ENCODE measurements around the gene GAS1.
A peak's percentile ranks its signal among the peaks of the same experiment; 100 is the strongest.

GAS1 gene

DNA sequence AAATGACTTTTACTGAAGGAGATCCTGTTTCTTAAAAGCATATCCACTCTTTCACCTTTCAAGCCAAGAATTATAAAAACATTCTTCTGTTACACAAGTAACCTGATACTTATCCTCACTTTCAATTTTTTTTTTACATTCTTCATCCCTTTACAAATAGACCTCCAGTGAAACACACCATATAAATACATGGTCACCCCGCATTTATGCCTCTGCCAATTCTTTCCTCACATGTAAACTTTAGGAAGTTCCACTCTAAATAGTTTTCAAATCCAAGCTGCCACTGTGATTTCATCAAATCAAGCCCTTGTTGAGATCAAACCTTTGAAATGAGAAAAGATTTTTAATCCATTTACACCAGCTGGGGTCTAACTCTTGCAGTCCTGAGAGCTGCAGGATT, 40.0 kb downstream of the GAS1 start:
- H2BK5ac ChIP-seq (ENCODE audit: low read length): no peak overlapping the region

DNA sequence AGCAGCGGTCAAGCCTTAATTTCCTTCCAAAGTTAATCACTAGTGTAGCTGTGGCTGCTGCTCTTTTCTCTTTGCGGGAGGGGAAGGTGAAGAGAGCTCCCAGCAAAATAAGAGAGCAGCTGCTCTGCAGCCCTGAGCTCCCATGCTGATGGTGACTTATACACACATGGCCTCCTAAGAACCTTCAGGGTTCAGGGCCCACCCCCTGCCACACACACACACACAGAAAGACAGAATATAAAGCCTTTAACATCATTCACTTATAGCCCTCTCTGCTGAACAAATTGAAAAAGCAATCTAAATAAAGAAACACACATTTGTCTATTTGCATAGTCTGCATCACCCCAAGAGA, 43.6 kb downstream of the GAS1 start:
- Histone ChIP-seq H3K27me3 (ENCODE audit: control insufficient read depth in 3 of 3, insufficient read depth in 3 of 3, low read depth in 1 of 3, low read length in 3 of 3) (peaks cover 0 to 31% (median 0%) of the 10 kb centered on the region in 3 experiments), H2AK5ac (ENCODE audit: low read depth, low read length) (no peak overlapping the region), H3K36me3 (replicated peaks in 1 of 2; ENCODE audit: control insufficient read depth in 2 of 2, insufficient read depth in 2 of 2, low read length in 2 of 2) (no peaks in the 10 kb centered on the region), H4K91ac (ENCODE audit: low read depth, low read length, poor library complexity) (no peak overlapping the region), H2BK15ac (ENCODE audit: low read length) (no peak overlapping the region), H3K79me1 (ENCODE audit: low read depth, low read length) (no peaks in the 10 kb centered on the region), H3K18ac (ENCODE audit: low read length) (peak overlapping the region; percentile 95), H3K4ac (ENCODE audit: low read length) (no peak overlapping the region), H2BK5ac (ENCODE audit: low read length) (no peak overlapping the region), H3K4me3 (ENCODE audit: low read length in 2 of 2) (no peak overlapping the region), H2BK120ac (ENCODE audit: low read depth, low read length) (peak overlapping the region; percentile 37), H3K4me2 (ENCODE audit: insufficient read depth, low read length, poor library complexity, severe bottlenecking) (peak overlapping the region; percentile 43), H3K27ac (replicated peaks; ENCODE audit: low read length) (no peak overlapping the region), H4K8ac (ENCODE audit: low read depth, low read length) (no peak overlapping the region), H3K9me3 (replicated peaks in 1 of 2; ENCODE audit: control insufficient read depth in 2 of 2, insufficient read depth in 1 of 2, low read depth in 1 of 2, low read length in 2 of 2) (peaks cover 0 to 6% of the 10 kb centered on the region in 2 donors), H2BK12ac (ENCODE audit: low read length) (no peak overlapping the region), H2AFZ (ENCODE audit: low read length) (peak overlapping the region; percentile 88), H3K4me1 (ENCODE audit: control insufficient read depth in 2 of 2, insufficient read depth in 1 of 2, low read depth in 1 of 2, low read length in 2 of 2) (peaks cover 8 to 10% of the 10 kb centered on the region in 2 donors), H3K9ac (ENCODE audit: low read depth, low read length, poor library complexity) (peak overlapping the region; percentile 7), H3K14ac (ENCODE audit: low read length) (peak overlapping the region; percentile 21), H3K23ac (ENCODE audit: low read depth, low read length, poor library complexity) (no peak overlapping the region)
- no peak for DNase-seq (ENCODE audit: low spot score)
- no CpG with 5 or more reads among the region's 2 CpGs for WGBS, 2 donors (ENCODE audit: extremely low coverage in 2 of 2, insufficient read length in 2 of 2, insufficient replicate concordance in 1 of 2)

More for the DNA sequence above, 40.0 kb downstream of the GAS1 start:
- Histone ChIP-seq H3K4me1 (ENCODE audit: control insufficient read depth in 2 of 2, insufficient read depth in 1 of 2, low read depth in 1 of 2, low read length in 2 of 2) (peaks cover 6 to 10% of the 10 kb centered on the region in 2 donors), H4K8ac (ENCODE audit: low read depth, low read length) (no peak overlapping the region), H2BK15ac (ENCODE audit: low read length) (no peak overlapping the region), H3K14ac (ENCODE audit: low read length) (no peak overlapping the region), H4K91ac (ENCODE audit: low read depth, low read length, poor library complexity) (no peak overlapping the region), H3K18ac (ENCODE audit: low read length) (no peak overlapping the region), H3K23ac (ENCODE audit: low read depth, low read length, poor library complexity) (no peak overlapping the region), H3K4ac (ENCODE audit: low read length) (no peak overlapping the region), H2BK120ac (ENCODE audit: low read depth, low read length) (no peak overlapping the region), H3K4me2 (ENCODE audit: insufficient read depth, low read length, poor library complexity, severe bottlenecking) (no peak overlapping the region), H3K4me3 (ENCODE audit: low read length in 2 of 2) (no peak overlapping the region), H3K27ac (replicated peaks; ENCODE audit: low read length) (no peak overlapping the region), H2AFZ (ENCODE audit: low read length) (no peak overlapping the region), H2AK5ac (ENCODE audit: low read depth, low read length) (no peak overlapping the region), H3K27me3 (ENCODE audit: control insufficient read depth in 3 of 3, insufficient read depth in 3 of 3, low read depth in 1 of 3, low read length in 3 of 3) (peaks cover 0 to 21% (median 0%) of the 10 kb centered on the region in 3 experiments), H3K36me3 (replicated peaks in 1 of 2; ENCODE audit: control insufficient read depth in 2 of 2, insufficient read depth in 2 of 2, low read length in 2 of 2) (no peaks in the 10 kb centered on the region), H3K9me3 (replicated peaks in 1 of 2; ENCODE audit: control insufficient read depth in 2 of 2, insufficient read depth in 1 of 2, low read depth in 1 of 2, low read length in 2 of 2) (peaks cover 0 to 12% of the 10 kb centered on the region in 2 donors), H3K79me1 (ENCODE audit: low read depth, low read length) (no peaks in the 10 kb centered on the region), H2BK12ac (ENCODE audit: low read length) (no peak overlapping the region), H3K9ac (ENCODE audit: low read depth, low read length, poor library complexity) (no peak overlapping the region)
- WGBS, 2 donors (ENCODE audit: extremely low coverage in 2 of 2, insufficient read length in 2 of 2, insufficient replicate concordance in 1 of 2): no CpG with 5 or more reads among the region's 1 CpG
- DNase-seq (ENCODE audit: low spot score): no peak

DNA sequence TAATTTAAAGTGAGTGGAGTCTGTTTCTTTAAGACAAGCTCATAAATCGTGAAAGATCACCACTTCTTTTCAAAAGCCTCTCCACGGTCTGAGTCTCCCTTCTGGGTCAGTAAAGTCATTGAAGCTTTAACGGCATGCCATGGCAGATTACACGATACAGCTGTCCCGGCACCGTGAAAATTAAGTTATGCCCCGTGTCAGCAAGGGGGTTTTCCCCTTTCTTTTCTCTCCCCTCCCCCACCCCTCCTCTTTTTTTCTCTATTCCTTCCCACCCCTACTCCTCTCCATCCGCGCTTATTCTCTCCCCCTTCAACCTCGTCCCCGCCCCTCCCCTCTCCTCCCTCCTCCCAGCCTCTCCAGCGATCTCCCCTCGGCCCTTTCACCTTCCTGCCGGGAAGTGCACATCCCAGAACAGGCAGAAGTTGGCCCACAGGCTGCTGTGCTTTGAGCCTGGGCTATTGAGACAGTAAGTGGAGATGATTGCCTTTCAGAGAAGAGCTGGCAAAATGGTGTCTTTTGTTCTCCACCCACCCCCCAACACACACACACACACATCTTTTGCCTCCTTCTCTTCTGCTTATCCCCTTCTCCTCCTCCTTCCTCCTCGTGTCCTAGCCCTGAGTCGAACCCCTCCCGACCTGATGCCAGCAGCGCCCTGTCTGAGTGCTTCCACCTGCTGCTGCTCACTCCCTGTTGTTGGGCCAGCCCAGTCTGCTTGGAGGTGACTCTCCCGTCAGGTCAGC, 44.1 kb downstream of the GAS1 start:
- no peak overlapping the region for H2BK5ac ChIP-seq (ENCODE audit: low read length)
- WGBS, 2 donors (ENCODE audit: extremely low coverage in 2 of 2, insufficient read length in 2 of 2, insufficient replicate concordance in 1 of 2): 100% methylated on average over 3 of the region's 19 CpGs; no CpG with 5 or more reads in 1 of the 2 donors

DNA sequence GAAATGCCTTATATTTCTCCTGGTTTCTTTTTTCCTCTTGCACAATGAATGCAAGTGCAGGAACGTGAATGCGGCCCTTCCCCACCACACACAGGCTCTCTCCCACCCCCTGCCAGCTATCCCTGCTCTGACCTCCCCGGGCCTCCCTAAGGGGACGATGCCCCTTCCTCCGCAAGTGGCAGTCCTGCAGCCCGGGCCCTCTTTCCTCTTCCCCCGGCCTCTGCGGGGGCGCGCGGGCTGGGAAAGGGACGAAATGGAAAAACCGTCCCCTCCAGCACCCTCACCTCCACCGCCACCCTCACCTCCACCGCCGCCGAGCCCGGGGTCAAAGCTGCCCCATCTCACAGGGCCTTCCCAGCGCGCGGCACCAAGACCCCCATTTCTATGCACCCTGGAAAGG, 44.7 kb downstream of the GAS1 start:
- H3K4ac ChIP-seq (ENCODE audit: low read length): no peak overlapping the region
- peaks cover 8 to 10% of the 10 kb centered on the region in 2 donors for H3K4me1 ChIP-seq (ENCODE audit: control insufficient read depth in 2 of 2, insufficient read depth in 1 of 2, low read depth in 1 of 2, low read length in 2 of 2)
- H2AFZ ChIP-seq (ENCODE audit: low read length): peak overlapping the region; percentile 88
- no peak overlapping the region for H2AK5ac ChIP-seq (ENCODE audit: low read depth, low read length)
- H4K91ac ChIP-seq (ENCODE audit: low read depth, low read length, poor library complexity): no peak overlapping the region
- WGBS, 2 donors (ENCODE audit: extremely low coverage in 2 of 2, insufficient read length in 2 of 2, insufficient replicate concordance in 1 of 2): no CpG with 5 or more reads among the region's 21 CpGs
- peak overlapping the region; percentile 30 to 65 for H3K4me3 ChIP-seq (ENCODE audit: low read length in 2 of 2)
- H2BK5ac ChIP-seq (ENCODE audit: low read length): no peak overlapping the region
- peaks cover 0 to 31% (median 0%) of the 10 kb centered on the region in 3 experiments for H3K27me3 ChIP-seq (ENCODE audit: control insufficient read depth in 3 of 3, insufficient read depth in 3 of 3, low read depth in 1 of 3, low read length in 3 of 3)
- H3K18ac ChIP-seq (ENCODE audit: low read length): peak overlapping the region; percentile 84
- H3K27ac ChIP-seq (replicated peaks; ENCODE audit: low read length): no peak overlapping the region
- no peaks in the 10 kb centered on the region for H3K36me3 ChIP-seq (replicated peaks in 1 of 2; ENCODE audit: control insufficient read depth in 2 of 2, insufficient read depth in 2 of 2, low read length in 2 of 2)
- no peak overlapping the region for H2BK120ac ChIP-seq (ENCODE audit: low read depth, low read length)
- peaks cover 0 to 6% of the 10 kb centered on the region in 2 donors for H3K9me3 ChIP-seq (replicated peaks in 1 of 2; ENCODE audit: control insufficient read depth in 2 of 2, insufficient read depth in 1 of 2, low read depth in 1 of 2, low read length in 2 of 2)
- peak overlapping the region; percentile 78 for H3K4me2 ChIP-seq (ENCODE audit: insufficient read depth, low read length, poor library complexity, severe bottlenecking)
- H3K79me1 ChIP-seq (ENCODE audit: low read depth, low read length): no peaks in the 10 kb centered on the region
- DNase-seq (ENCODE audit: low spot score): no peak
- H3K23ac ChIP-seq (ENCODE audit: low read depth, low read length, poor library complexity): no peak overlapping the region
- H2BK15ac ChIP-seq (ENCODE audit: low read length): no peak overlapping the region
- H3K9ac ChIP-seq (ENCODE audit: low read depth, low read length, poor library complexity): no peak overlapping the region
- no peak overlapping the region for H3K14ac ChIP-seq (ENCODE audit: low read length)
- H2BK12ac ChIP-seq (ENCODE audit: low read length): no peak overlapping the region
- H4K8ac ChIP-seq (ENCODE audit: low read depth, low read length): no peak overlapping the region

More for the DNA sequence above, 44.1 kb downstream of the GAS1 start:
- H3K27me3 ChIP-seq (ENCODE audit: control insufficient read depth in 3 of 3, insufficient read depth in 3 of 3, low read depth in 1 of 3, low read length in 3 of 3): peaks cover 0 to 31% (median 0%) of the 10 kb centered on the region in 3 experiments
- peak overlapping the region; percentile 7 for H3K9ac ChIP-seq (ENCODE audit: low read depth, low read length, poor library complexity)
- peak overlapping the region; percentile 95 for H3K18ac ChIP-seq (ENCODE audit: low read length)
- no peak overlapping the region for H2BK12ac ChIP-seq (ENCODE audit: low read length)
- H3K4me3 ChIP-seq (ENCODE audit: low read length in 2 of 2): peak overlapping the region; percentile 30 to 65
- no peak overlapping the region for H2AK5ac ChIP-seq (ENCODE audit: low read depth, low read length)
- H3K14ac ChIP-seq (ENCODE audit: low read length): peak overlapping the region; percentile 21
- H3K27ac ChIP-seq (replicated peaks; ENCODE audit: low read length): no peak overlapping the region
- no peaks in the 10 kb centered on the region for H3K79me1 ChIP-seq (ENCODE audit: low read depth, low read length)
- peaks cover 0 to 6% of the 10 kb centered on the region in 2 donors for H3K9me3 ChIP-seq (replicated peaks in 1 of 2; ENCODE audit: control insufficient read depth in 2 of 2, insufficient read depth in 1 of 2, low read depth in 1 of 2, low read length in 2 of 2)
- no peak overlapping the region for H4K91ac ChIP-seq (ENCODE audit: low read depth, low read length, poor library complexity)
- peaks cover 8 to 10% of the 10 kb centered on the region in 2 donors for H3K4me1 ChIP-seq (ENCODE audit: control insufficient read depth in 2 of 2, insufficient read depth in 1 of 2, low read depth in 1 of 2, low read length in 2 of 2)
- H2AFZ ChIP-seq (ENCODE audit: low read length): peak overlapping the region; percentile 88
- H4K8ac ChIP-seq (ENCODE audit: low read depth, low read length): no peak overlapping the region
- no peak overlapping the region for H3K4ac ChIP-seq (ENCODE audit: low read length)
- peak overlapping the region; percentile 37 for H2BK120ac ChIP-seq (ENCODE audit: low read depth, low read length)
- no peaks in the 10 kb centered on the region for H3K36me3 ChIP-seq (replicated peaks in 1 of 2; ENCODE audit: control insufficient read depth in 2 of 2, insufficient read depth in 2 of 2, low read length in 2 of 2)
- H3K23ac ChIP-seq (ENCODE audit: low read depth, low read length, poor library complexity): no peak overlapping the region
- peak overlapping the region; percentile 78 for H3K4me2 ChIP-seq (ENCODE audit: insufficient read depth, low read length, poor library complexity, severe bottlenecking)
- peak; percentile 36 for DNase-seq (ENCODE audit: low spot score)
- H2BK15ac ChIP-seq (ENCODE audit: low read length): no peak overlapping the region
